Measurements from ENCODE around the gene PEX5L. TPM values are rescaled to one million over a fixed set of nuclear protein-coding genes. Genes with fewer than 3 reads are reported as not detected.

Gene PEX5L
- total RNA-seq, 2 donors from 2014 or later: 0.07 to 0.90 TPM

- Histone ChIP-seq H3K36me3 (no peaks in the 10 kb centered on the region), H3K4me1 (peaks cover 0 to 7% of the 10 kb centered on the region in 2 donors), H3K27me3 (no peaks in the 10 kb centered on the region), H3K9me3 (no peaks in the 10 kb centered on the region), H3K27ac (no peak overlapping the region), H3K4me3 (no peak overlapping the region)
- DNase-seq (ENCODE audit: low spot score): no peak
- TF ChIP-seq CTCF (IDR thresholded peaks at IDR 0.05): no peak
Measured at GRCh38 chr3:179852142-179852905, 184.4 kb downstream of the PEX5L start.

GRCh38 chr3:179848711-179849110, 188.0 kb downstream of the PEX5L start:
- Histone ChIP-seq H3K27me3 (no peaks in the 10 kb centered on the region), H3K4me1 (peaks cover 0 to 7% of the 10 kb centered on the region in 2 donors), H3K4me3 (no peak overlapping the region), H3K27ac (no peak overlapping the region), H3K36me3 (no peaks in the 10 kb centered on the region), H3K9me3 (no peaks in the 10 kb centered on the region)
- DNase-seq (ENCODE audit: low spot score): no peak
- TF ChIP-seq CTCF (IDR thresholded peaks at IDR 0.05): no peak

GRCh38 chr3:179842061-179842460, 194.7 kb downstream of the PEX5L start:
- Histone ChIP-seq H3K4me3 (no peak overlapping the region), H3K27me3 (no peaks in the 10 kb centered on the region)
- TF ChIP-seq CTCF (IDR thresholded peaks at IDR 0.05): no peak

GRCh38 chr3:179840985-179841384, 195.8 kb downstream of the PEX5L start:
- no peak overlapping the region for H3K27ac ChIP-seq
- H3K4me1 ChIP-seq: no peaks in the 10 kb centered on the region
- no peak for TF ChIP-seq CTCF (IDR thresholded peaks at IDR 0.05)
- H3K4me3 ChIP-seq: no peak overlapping the region
- no peaks in the 10 kb centered on the region for H3K9me3 ChIP-seq
- DNase-seq (ENCODE audit: low spot score): no peak
- H3K36me3 ChIP-seq: no peaks in the 10 kb centered on the region
- no peaks in the 10 kb centered on the region for H3K27me3 ChIP-seq

More at GRCh38 chr3:179842061-179842460, 194.7 kb downstream of the PEX5L start:
- Histone ChIP-seq H3K27ac (no peak overlapping the region), H3K4me1 (no peaks in the 10 kb centered on the region), H3K9me3 (no peaks in the 10 kb centered on the region), H3K36me3 (no peaks in the 10 kb centered on the region)
- no peak for DNase-seq (ENCODE audit: low spot score)

- TF ChIP-seq CTCF (IDR thresholded peaks at IDR 0.05): no peak
- DNase-seq (ENCODE audit: low spot score): no peak
- H3K9me3 ChIP-seq: no peaks in the 10 kb centered on the region
- no peak overlapping the region for H3K27ac ChIP-seq
- H3K27me3 ChIP-seq: no peaks in the 10 kb centered on the region
- H3K36me3 ChIP-seq: no peaks in the 10 kb centered on the region
- H3K4me3 ChIP-seq: no peak overlapping the region
- H3K4me1 ChIP-seq: no peaks in the 10 kb centered on the region
Measured at GRCh38 chr3:179837374-179837773, 199.4 kb downstream of the PEX5L start.

GRCh38 chr3:179833294-179833693, 203.4 kb downstream of the PEX5L start:
- Histone ChIP-seq H3K4me3 (no peak overlapping the region), H3K4me1 (no peaks in the 10 kb centered on the region), H3K9me3 (no peaks in the 10 kb centered on the region), H3K27me3 (no peaks in the 10 kb centered on the region), H3K27ac (no peak overlapping the region), H3K36me3 (no peaks in the 10 kb centered on the region)
- TF ChIP-seq CTCF (IDR thresholded peaks at IDR 0.05): no peak
- DNase-seq (ENCODE audit: low spot score): no peak
